ENCODE results near the gene CELF4.

The CELF4 gene

GRCh38 chr18:37521510-37522465 is 43.8 kb downstream of the CELF4 start:
- DNase-seq = no peak

GRCh38 chr18:37520508-37520907 is 45.1 kb downstream of the CELF4 start:
- DNase-seq = no peak

GRCh38 chr18:37519510-37520135 is 46.0 kb downstream of the CELF4 start:
- no peak for DNase-seq

GRCh38 chr18:37516361-37516853 is 49.2 kb downstream of the CELF4 start:
- DNase-seq = no peak

- no peak for DNase-seq
Measured at GRCh38 chr18:37514953-37515352, 50.6 kb downstream of the CELF4 start.

GRCh38 chr18:37512400-37512799 is 53.2 kb downstream of the CELF4 start:
- no peak for DNase-seq

GRCh38 chr18:37511721-37512298 is 53.8 kb downstream of the CELF4 start:
- DNase-seq = no peak

- DNase-seq = no peak
Measured at GRCh38 chr18:37509600-37509999, 56.0 kb downstream of the CELF4 start.

GRCh38 chr18:37508207-37508606 is 57.4 kb downstream of the CELF4 start:
- DNase-seq = no peak

GRCh38 chr18:37507239-37507638 is 58.4 kb downstream of the CELF4 start:
- DNase-seq = no peak

GRCh38 chr18:37506001-37506400 is 59.6 kb downstream of the CELF4 start:
- no peak for DNase-seq

- no peak for DNase-seq
Measured at GRCh38 chr18:37505321-37505720, 60.3 kb downstream of the CELF4 start.

GRCh38 chr18:37502601-37503000 is 63.0 kb downstream of the CELF4 start:
- DNase-seq = no peak

- DNase-seq = no peak
Measured at GRCh38 chr18:37502036-37502435, 63.6 kb downstream of the CELF4 start.

- no peak for DNase-seq
Measured at GRCh38 chr18:37501136-37501535, 64.5 kb downstream of the CELF4 start.

GRCh38 chr18:37499913-37500312 is 65.7 kb downstream of the CELF4 start:
- no peak for DNase-seq

- no peak for DNase-seq
Measured at GRCh38 chr18:37499044-37499443, 66.6 kb downstream of the CELF4 start.

- DNase-seq = no peak
Measured at GRCh38 chr18:37497853-37498518, 67.6 kb downstream of the CELF4 start.

GRCh38 chr18:37496568-37496967 is 69.0 kb downstream of the CELF4 start:
- no peak for DNase-seq

- DNase-seq = no peak
Measured at GRCh38 chr18:37495354-37495753, 70.2 kb downstream of the CELF4 start.

- DNase-seq = no peak
Measured at GRCh38 chr18:37494406-37494805, 71.2 kb downstream of the CELF4 start.

GRCh38 chr18:37493352-37493935 is 72.2 kb downstream of the CELF4 start:
- no peak for DNase-seq

GRCh38 chr18:37492952-37493351 is 72.6 kb downstream of the CELF4 start:
- no peak for DNase-seq
